ENCODE data around the gene LRRC75A. TPM values are rescaled to one million over a fixed set of nuclear protein-coding genes. Genes with fewer than 3 reads are reported as not detected.

LRRC75A gene
- total RNA-seq, 2 experiments from 2014 or later: 1.1 to 1.2 TPM

DNA sequence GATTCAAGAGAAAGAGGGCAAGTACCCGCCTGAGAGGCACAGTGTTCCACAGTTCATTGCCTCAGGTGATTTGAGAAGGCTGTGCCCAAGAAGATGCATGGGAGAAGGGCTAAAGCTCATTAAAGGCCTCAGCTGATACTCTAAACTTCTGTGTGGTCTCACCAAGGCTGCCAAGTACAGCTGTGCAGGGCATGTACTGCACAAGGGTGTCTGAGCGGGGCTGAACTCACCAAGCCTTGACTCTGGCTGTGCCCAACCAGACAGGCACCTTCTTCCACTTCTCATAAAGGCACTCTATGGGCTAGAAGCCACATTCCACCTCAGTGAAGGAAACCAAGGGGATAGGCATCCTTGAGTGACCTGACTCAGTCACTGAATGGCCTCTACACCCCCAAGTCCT is 12.7 kb downstream of the LRRC75A start:
- Mint-ChIP-seq H3K27me3 (no peaks in the 10 kb centered on the region), H3K4me3 (no peak overlapping the region), H3K4me1 (no peaks in the 10 kb centered on the region), H3K36me3 (ENCODE audit: low read depth) (no peaks in the 10 kb centered on the region), H3K9me3 (ENCODE audit: low read depth) (no peaks in the 10 kb centered on the region), H3K27ac (no peak overlapping the region)
- POLR2A ChIA-PET: no interaction called here
- ATAC-seq (no peak), DNase-seq (no peak)
- intact Hi-C loops (cut with DNase I, micrococcal nuclease): no loop called here
- CTCF ChIA-PET: interaction anchor here (1.2 kb wide), 1 partner anchor 9 kb away, joined by 6 read pairs; no protein-coding TSS in a partner anchor

DNA sequence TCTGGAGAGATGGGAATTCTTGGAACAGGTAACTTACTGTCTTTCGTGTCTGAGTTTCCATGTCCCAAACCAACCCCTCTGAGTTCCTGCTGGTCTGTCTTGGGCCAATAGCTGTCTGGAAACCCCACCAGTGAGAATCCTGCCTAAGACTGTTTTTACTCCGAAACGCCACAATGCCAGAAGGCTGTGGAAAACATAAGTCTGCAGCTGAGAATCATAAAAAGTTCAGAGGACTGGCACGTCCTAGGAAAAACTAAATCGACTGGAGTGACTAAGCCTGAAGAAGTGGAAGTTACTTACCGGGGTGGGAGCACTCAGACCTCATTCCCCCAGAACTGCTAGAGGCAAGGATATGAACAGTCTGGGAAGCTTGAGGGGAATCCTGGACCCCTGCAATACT is 13.3 kb downstream of the LRRC75A start:
- DNase-seq (no peak), ATAC-seq (no peak)
- H3K9me3 Mint-ChIP-seq (ENCODE audit: low read depth): no peaks in the 10 kb centered on the region
- no peak overlapping the region for H3K27ac Mint-ChIP-seq
- intact Hi-C loops (cut with DNase I, micrococcal nuclease): no loop called here
- no peak overlapping the region for H3K4me3 Mint-ChIP-seq
- CTCF ChIA-PET: interaction anchor here (1.2 kb wide), 1 partner anchor 10 kb away, joined by 6 read pairs; no protein-coding TSS in a partner anchor
- no peaks in the 10 kb centered on the region for H3K36me3 Mint-ChIP-seq (ENCODE audit: low read depth)
- POLR2A ChIA-PET: no interaction called here
- no peaks in the 10 kb centered on the region for H3K4me1 Mint-ChIP-seq
- no peaks in the 10 kb centered on the region for H3K27me3 Mint-ChIP-seq

DNA sequence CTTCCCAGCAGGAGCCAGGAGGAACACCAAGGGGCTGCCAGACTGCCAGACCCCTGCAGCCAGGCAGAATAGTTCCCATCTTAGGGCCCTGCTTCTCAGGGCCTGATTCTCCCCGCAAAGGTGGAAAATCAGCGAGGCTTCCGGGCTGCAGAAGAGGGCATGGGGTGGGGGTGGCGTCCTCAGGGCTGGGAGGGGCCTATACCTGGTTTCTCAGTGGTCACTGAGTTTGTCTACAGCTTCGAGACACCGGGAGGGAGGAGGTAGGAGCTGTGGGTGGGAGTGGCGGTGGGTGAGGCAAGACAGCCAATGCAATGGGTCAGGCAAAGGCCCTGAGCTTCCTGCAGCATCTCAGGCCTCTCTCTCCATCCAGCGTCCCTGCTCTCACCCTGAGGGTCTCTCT is 14.3 kb downstream of the LRRC75A start:
- intact Hi-C loops (cut with DNase I, micrococcal nuclease): no loop called here
- Mint-ChIP-seq H3K4me3 (no peak overlapping the region), H3K9me3 (ENCODE audit: low read depth) (no peaks in the 10 kb centered on the region), H3K36me3 (ENCODE audit: low read depth) (no peaks in the 10 kb centered on the region), H3K27me3 (no peaks in the 10 kb centered on the region), H3K27ac (no peak overlapping the region), H3K4me1 (no peaks in the 10 kb centered on the region)
- CTCF ChIA-PET: no interaction called here
- POLR2A ChIA-PET: no interaction called here
- DNase-seq: no peak
- no peak for ATAC-seq

DNA sequence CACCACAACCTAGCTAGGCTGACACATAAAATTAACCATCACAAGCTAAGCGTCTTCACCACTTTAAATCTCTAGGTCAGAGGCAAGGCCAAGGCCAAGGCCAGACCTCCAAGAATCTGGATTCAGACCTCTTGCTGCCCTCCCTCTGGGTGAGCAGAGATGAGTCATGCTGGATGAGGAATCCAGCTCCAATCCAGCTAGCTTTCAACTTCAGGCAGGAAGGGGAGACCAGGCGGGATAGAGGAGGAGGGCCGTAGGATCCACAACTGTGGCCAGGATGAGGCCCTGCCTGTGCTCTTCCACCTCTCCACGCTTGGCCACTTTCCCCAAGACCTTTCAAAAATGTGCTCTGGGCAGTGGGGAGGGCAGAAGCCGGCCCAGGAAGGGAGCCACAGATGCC is 14.7 kb downstream of the LRRC75A start:
- ChIA-PET POLR2A (no interaction called here), CTCF (interaction anchor here (0.7 kb wide), 1 partner anchor 226 kb away, joined by 3 read pairs; no protein-coding TSS in a partner anchor)
- H3K4me3 Mint-ChIP-seq: no peak overlapping the region
- ATAC-seq (no peak), DNase-seq (no peak)
- no peaks in the 10 kb centered on the region for H3K36me3 Mint-ChIP-seq (ENCODE audit: low read depth)
- no peaks in the 10 kb centered on the region for H3K9me3 Mint-ChIP-seq (ENCODE audit: low read depth)
- intact Hi-C loops (cut with DNase I, micrococcal nuclease): no loop called here
- H3K27ac Mint-ChIP-seq: no peak overlapping the region
- H3K4me1 Mint-ChIP-seq: no peaks in the 10 kb centered on the region
- H3K27me3 Mint-ChIP-seq: no peaks in the 10 kb centered on the region

DNA sequence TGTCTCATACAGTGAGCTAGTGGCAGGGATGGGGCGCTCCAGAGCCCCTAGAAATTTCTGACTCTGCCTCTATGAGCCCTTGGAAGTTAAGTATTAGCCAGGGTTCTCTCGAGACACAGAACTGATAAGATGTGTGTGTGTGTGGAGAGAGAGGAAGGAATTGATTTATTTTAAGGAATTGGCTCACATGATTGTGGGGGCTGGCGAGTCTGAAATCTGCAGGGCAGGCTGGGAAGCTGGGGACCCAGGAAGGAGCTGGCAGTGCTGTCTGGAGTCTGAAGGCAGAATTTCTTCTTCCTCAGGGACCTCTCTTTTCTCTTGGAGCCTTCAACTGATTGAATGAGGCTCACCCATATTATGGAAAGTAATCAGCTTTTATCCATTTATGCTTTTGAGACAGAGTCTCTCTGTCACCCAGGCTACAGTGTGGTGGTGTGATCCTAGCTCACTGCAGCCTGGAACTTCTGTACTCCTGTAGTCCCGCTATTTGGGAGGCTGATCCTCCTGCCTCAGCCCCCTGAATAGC is 16.8 kb downstream of the LRRC75A start:
- no peaks in the 10 kb centered on the region for H3K4me1 Mint-ChIP-seq
- POLR2A ChIA-PET: interaction anchor here (0.6 to 0.7 kb wide), 2 partner anchors 151 to 1026 kb away, joined by 3 to 6 read pairs; no protein-coding TSS in a partner anchor
- H3K4me3 Mint-ChIP-seq: no peak overlapping the region
- H3K36me3 Mint-ChIP-seq (ENCODE audit: low read depth): peaks cover 5% of the 10 kb centered on the region
- CTCF ChIA-PET: interaction anchor here (1.2 to 1.5 kb wide), 2 partner anchors 18 to 21 kb away, joined by 3 to 4 read pairs; no protein-coding TSS in a partner anchor
- no peaks in the 10 kb centered on the region for H3K9me3 Mint-ChIP-seq (ENCODE audit: low read depth)
- no peak for ATAC-seq
- intact Hi-C loops (cut with DNase I, micrococcal nuclease): no loop called here
- H3K27ac Mint-ChIP-seq: no peak overlapping the region
- no peaks in the 10 kb centered on the region for H3K27me3 Mint-ChIP-seq
- no peak for DNase-seq

DNA sequence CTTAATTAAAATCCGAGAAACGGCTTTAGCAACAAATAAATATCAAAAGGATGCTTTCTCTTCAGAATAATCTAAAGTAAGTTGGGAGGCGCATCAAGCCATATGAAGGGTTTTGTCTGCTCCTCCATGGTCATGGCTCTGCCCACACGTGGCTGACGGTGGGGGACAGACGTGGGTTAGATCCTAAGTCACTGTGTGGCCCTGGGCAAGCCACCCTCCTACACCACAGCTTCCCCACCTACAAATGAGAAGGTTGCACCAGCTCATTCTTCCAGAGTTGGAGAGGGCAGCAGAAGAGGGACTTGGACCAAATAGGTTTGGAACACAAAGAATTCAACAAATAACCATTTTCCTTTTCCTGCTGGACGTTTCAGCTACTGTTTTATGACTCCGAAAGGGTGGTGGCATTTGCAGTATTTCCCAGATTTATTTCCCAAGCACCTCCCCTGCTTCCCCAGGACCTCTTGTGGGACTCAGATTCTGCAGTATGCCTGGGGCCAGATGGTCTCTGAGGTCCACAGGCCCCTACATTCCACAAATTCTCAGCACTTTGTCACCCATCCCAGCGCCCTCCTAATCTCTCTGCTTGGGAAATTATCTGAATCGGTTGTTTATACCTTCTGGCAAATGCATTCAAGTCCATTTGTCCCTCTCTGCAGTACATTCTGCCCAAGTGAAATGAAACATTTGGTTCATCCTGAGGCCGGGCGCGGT is 17.8 kb downstream of the LRRC75A start:
- CTCF ChIA-PET: no interaction called here

DNA sequence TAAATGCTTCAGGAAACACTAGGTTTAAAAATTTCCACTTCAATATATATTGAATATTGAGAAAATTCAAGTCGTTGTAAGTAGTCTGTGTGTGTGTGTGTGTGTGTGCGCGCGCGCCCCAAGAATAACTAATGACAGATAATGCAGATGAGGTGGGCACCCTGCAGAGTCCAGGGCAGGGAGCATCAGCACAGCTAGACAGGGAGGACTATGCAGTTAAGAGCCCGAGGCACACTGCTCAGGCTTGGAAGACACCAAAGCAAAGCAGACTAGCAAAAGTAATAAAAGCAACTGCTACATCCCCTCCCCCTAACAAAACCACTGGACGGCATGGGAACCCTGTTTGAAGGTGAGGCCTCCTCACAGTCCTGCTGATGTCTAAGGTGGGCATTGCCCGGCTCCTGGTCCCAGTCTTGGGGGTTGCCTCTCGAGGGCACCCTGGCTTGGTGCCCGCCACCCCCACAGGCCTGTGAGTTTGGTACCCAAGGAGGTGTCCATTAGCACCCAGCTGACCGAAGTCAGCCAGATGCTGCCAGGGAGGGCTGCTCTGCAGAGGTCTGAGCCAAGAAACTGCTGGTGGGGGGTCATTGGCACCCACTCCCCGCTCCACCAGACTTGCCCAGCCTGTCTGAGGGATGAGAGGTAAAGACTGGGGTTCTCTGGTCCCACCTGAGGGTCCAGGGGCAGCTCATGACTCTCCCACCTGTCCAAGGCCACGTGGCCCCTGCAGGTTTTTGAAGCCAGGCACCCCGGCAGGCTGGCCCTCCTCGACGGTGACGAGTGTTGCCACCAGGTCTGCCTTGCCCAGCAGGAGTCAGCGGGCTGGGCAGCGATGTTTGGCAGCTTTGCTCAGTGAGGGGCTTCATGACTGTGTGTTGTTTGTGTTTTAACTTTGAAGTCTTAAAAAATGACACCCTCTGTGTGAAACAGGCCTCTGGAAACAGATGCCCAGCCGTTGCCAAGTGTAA is 18.7 kb downstream of the LRRC75A start:
- H3K36me3 Mint-ChIP-seq (ENCODE audit: low read depth): peaks cover 5% of the 10 kb centered on the region
- no peaks in the 10 kb centered on the region for H3K4me1 Mint-ChIP-seq
- intact Hi-C loops (cut with DNase I, micrococcal nuclease): no loop called here
- H3K9me3 Mint-ChIP-seq (ENCODE audit: low read depth): no peaks in the 10 kb centered on the region
- no peak overlapping the region for H3K4me3 Mint-ChIP-seq
- CTCF ChIA-PET: interaction anchor here (0.6 kb wide), 1 partner anchor 54 kb away, joined by 3 read pairs; no protein-coding TSS in a partner anchor
- no peaks in the 10 kb centered on the region for H3K27me3 Mint-ChIP-seq
- ATAC-seq (no peak), DNase-seq (no peak)
- no peak overlapping the region for H3K27ac Mint-ChIP-seq
- POLR2A ChIA-PET: interaction anchor here (0.7 kb wide), 1 partner anchor 108 kb away, joined by 3 read pairs; no protein-coding TSS in a partner anchor

More for the DNA sequence above, 17.8 kb downstream of the LRRC75A start:
- no peaks in the 10 kb centered on the region for H3K27me3 Mint-ChIP-seq
- H3K36me3 Mint-ChIP-seq (ENCODE audit: low read depth): peaks cover 5% of the 10 kb centered on the region
- DNase-seq: no peak
- no peak overlapping the region for H3K27ac Mint-ChIP-seq
- POLR2A ChIA-PET: no interaction called here
- H3K4me3 Mint-ChIP-seq: no peak overlapping the region
- intact Hi-C loops (cut with DNase I, micrococcal nuclease): no loop called here
- ATAC-seq: no peak
- no peaks in the 10 kb centered on the region for H3K9me3 Mint-ChIP-seq (ENCODE audit: low read depth)
- no peaks in the 10 kb centered on the region for H3K4me1 Mint-ChIP-seq

DNA sequence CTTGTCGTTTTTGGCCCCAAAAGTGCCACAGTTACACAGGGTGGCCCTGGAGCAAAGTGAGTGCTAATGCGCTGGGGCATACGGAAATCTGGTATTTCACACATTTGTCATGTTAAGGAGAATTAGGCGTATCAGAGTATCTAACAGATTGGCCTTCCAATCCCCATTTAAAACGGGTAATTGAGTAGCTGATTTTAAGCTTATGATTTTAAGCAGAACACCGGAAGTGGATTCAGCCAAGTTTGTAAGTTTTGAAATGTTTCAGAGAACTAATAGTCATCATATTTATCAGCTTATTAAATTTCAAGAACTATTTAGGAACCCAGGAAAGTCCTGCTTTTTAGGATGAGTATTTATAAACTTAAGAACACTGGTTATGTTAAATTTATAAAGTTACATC is 19.5 kb downstream of the LRRC75A start:
- H3K36me3 Mint-ChIP-seq (ENCODE audit: low read depth): peaks cover 5% of the 10 kb centered on the region
- no peaks in the 10 kb centered on the region for H3K9me3 Mint-ChIP-seq (ENCODE audit: low read depth)
- ATAC-seq: no peak
- H3K27me3 Mint-ChIP-seq: no peaks in the 10 kb centered on the region
- H3K4me1 Mint-ChIP-seq: no peaks in the 10 kb centered on the region
- DNase-seq: no peak
- H3K27ac Mint-ChIP-seq: no peak overlapping the region
- ChIA-PET POLR2A (interaction anchor here (0.7 kb wide), 1 partner anchor 108 kb away, joined by 3 read pairs; no protein-coding TSS in a partner anchor), CTCF (interaction anchor here (0.6 to 1.3 kb wide), 3 partner anchors 10 to 117 kb away, joined by 3 to 5 read pairs (median 3); no protein-coding TSS in a partner anchor)
- H3K4me3 Mint-ChIP-seq: no peak overlapping the region
- intact Hi-C loops (cut with DNase I, micrococcal nuclease): no loop called here

DNA sequence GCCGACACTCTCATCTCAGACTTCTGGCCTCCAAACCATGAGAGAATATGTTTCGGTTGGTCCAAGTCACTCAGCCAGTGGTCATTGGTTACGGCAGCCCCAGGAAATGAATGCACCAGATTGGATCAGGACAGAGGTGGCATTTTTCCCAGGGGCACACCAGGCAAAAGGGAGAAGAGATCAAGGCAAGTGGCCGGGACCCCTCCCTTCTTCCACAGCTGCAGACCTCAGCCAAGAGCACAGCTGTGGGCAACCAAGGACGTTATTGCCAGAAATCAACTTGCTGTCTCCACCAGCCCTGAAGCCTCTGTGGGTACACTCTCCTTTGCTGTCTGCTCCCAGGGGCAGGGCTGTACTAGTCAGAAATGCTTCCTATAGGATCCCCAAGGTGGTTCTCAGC is 20.7 kb downstream of the LRRC75A start:
- H3K27me3 Mint-ChIP-seq: no peaks in the 10 kb centered on the region
- no peak overlapping the region for H3K4me3 Mint-ChIP-seq
- no peak overlapping the region for H3K27ac Mint-ChIP-seq
- ChIA-PET POLR2A (no interaction called here), CTCF (interaction anchor here (1.3 kb wide), 1 partner anchor 8 kb away, joined by 5 read pairs; no protein-coding TSS in a partner anchor)
- H3K4me1 Mint-ChIP-seq: no peaks in the 10 kb centered on the region
- peaks cover 5% of the 10 kb centered on the region for H3K36me3 Mint-ChIP-seq (ENCODE audit: low read depth)
- ATAC-seq: no peak
- intact Hi-C loops (cut with DNase I, micrococcal nuclease): no loop called here
- DNase-seq: no peak
- H3K9me3 Mint-ChIP-seq (ENCODE audit: low read depth): no peaks in the 10 kb centered on the region

DNA sequence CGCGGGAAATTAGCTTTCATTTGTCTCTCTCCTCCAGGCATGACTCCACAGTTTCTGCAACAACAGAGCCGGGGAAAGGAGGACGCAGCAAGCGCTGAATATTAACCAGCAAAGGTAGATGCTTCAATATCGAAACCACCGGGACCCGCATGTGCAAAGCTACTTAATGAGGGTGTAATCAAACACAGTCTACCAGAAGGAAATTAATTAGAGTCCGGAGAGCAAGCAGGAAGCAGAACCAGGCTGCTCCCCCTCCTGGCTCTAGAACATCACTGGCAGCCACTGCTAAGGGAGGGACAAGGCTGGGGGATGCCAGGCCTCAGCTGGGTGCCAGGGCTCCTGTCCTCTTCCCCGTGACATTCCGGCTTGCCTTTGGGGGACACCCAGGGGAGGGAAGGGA is 21.7 kb downstream of the LRRC75A start:
- H3K36me3 Mint-ChIP-seq (ENCODE audit: low read depth): peaks cover 5% of the 10 kb centered on the region
- H3K9me3 Mint-ChIP-seq (ENCODE audit: low read depth): no peaks in the 10 kb centered on the region
- no peak overlapping the region for H3K27ac Mint-ChIP-seq
- no peaks in the 10 kb centered on the region for H3K27me3 Mint-ChIP-seq
- POLR2A ChIA-PET: no interaction called here
- DNase-seq (no peak), ATAC-seq (no peak)
- H3K4me3 Mint-ChIP-seq: no peak overlapping the region
- CTCF ChIA-PET: interaction anchor here (1.0 kb wide), 1 partner anchor 16 kb away, joined by 3 read pairs; no protein-coding TSS in a partner anchor
- intact Hi-C loops (cut with DNase I, micrococcal nuclease): no loop called here
- H3K4me1 Mint-ChIP-seq: no peaks in the 10 kb centered on the region

DNA sequence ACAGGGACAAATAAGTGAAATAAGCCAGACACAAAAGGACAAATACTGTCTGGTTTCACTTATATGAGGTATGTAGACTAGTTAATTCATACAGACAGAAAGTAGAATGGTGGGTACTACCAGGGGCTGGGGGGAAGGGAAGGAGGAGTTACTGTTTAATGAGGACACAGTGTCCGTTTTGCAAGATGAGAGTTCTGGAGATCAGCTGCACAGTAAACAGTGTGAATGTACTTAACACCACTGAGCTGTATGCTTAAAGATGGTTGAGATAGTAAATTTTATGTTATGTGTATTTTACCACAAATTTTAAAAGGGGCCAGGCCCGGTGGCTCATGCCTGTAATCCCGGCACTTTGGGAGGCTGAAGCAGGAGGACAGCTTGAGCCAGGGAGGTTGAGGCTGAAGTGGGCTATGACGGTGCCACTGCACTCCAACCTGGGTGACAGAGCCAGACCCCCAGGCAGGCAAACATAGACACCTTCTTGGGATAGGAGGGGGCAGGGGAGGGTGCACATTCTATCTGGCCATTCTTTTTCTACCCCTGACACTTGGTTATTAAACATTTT is 23.5 kb downstream of the LRRC75A start:
- Mint-ChIP-seq H3K27me3 (no peaks in the 10 kb centered on the region), H3K27ac (no peak overlapping the region)
- CTCF ChIA-PET: no interaction called here

More for the DNA sequence above, 23.5 kb downstream of the LRRC75A start:
- peaks cover 7% of the 10 kb centered on the region for H3K36me3 Mint-ChIP-seq (ENCODE audit: low read depth)
- no peaks in the 10 kb centered on the region for H3K9me3 Mint-ChIP-seq (ENCODE audit: low read depth)
- DNase-seq (no peak), ATAC-seq (no peak)
- intact Hi-C loops (cut with DNase I, micrococcal nuclease): no loop called here
- POLR2A ChIA-PET: no interaction called here
- no peaks in the 10 kb centered on the region for H3K4me1 Mint-ChIP-seq
- H3K4me3 Mint-ChIP-seq: no peak overlapping the region
